ENCODE results near the gene ALAS1.

DNA sequence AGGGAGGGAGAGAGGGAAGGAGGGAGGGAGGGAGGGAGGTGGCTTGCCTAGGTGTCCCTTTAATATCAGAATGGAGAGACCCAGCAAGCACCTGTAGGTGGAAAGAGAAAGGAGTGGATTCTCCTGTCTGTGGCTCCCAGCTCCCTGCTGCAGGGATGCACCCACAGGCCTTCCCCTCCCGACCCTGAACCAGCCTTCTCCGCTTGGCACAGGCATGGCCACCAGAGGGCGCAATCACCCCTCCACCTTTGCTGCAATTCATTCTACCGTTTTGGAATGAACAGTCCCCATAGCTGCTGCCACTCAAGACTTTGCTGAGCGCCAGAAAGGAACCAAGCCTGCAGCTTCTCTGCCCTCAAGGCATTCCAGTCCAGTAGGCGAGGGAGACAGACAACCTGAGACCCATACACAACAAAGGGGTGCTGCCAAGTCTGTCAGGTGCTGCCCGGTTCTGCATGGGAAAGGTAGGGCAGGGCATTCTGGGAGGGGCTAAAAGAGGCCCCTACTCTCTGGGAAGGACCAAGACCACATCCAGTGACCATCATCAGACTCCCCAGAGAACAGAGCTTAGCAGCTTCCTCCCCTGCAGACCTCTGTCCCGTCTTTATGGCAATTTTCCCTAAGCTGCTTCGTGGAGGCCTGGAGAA is 22.5 kb downstream of the ALAS1 start:
- TF ChIP-seq CTCF (IDR thresholded peaks at IDR 0.05) (peak; percentile 80 to 93 (median 86)), POLR2A (IDR thresholded peaks at IDR 0.05) (no peak)

Measured in body of pancreas (tissue), 4 donors.